HG03575 (cell line): ENCODE measurements around the gene TMEM59.
"Not testable (repeated sequence)": the region's sequence is repeated elsewhere in the genome, so short reads cannot be mapped to it uniquely, and the experiment has no call there.

Experiments
- ATAC-seq: cut with Tn5 transposase; IDR thresholded peaks from one replicate; pipeline ENCODE4 v1.9.1; 2021; ENCODE audit not compliant: unreplicated experiment, insufficient number of reproducible peaks, low FRiP score; ENCODE audit errors: extremely low read depth

TMEM59 gene

GRCh38 chr1:54016343-54017282 is 36.4 kb downstream of the TMEM59 start:
- no peak for ATAC-seq

- ATAC-seq = no peak
Measured at GRCh38 chr1:54014009-54014629, 38.9 kb downstream of the TMEM59 start.

- no peak for ATAC-seq
Measured at GRCh38 chr1:54013393-54014008, 39.5 kb downstream of the TMEM59 start.

GRCh38 chr1:54012863-54013262 is 40.1 kb downstream of the TMEM59 start:
- ATAC-seq = no peak

GRCh38 chr1:54012008-54012325 is 41.0 kb downstream of the TMEM59 start:
- ATAC-seq = no peak

- no peak for ATAC-seq
Measured at GRCh38 chr1:54011316-54012007, 41.5 kb downstream of the TMEM59 start.

GRCh38 chr1:54010415-54011117 is 42.4 kb downstream of the TMEM59 start:
- ATAC-seq = no peak

- no peak for ATAC-seq
Measured at GRCh38 chr1:54009406-54009805, 43.6 kb downstream of the TMEM59 start.

- no peak for ATAC-seq
Measured at GRCh38 chr1:54008876-54009275, 44.1 kb downstream of the TMEM59 start.

GRCh38 chr1:54007613-54008012 is 45.4 kb downstream of the TMEM59 start:
- no peak for ATAC-seq

- no peak for ATAC-seq
Measured at GRCh38 chr1:54006508-54006907, 46.5 kb downstream of the TMEM59 start.

- ATAC-seq = no peak
Measured at GRCh38 chr1:54004481-54005049, 48.4 kb downstream of the TMEM59 start.

GRCh38 chr1:54003750-54004480 is 49.1 kb downstream of the TMEM59 start:
- not testable (repeated sequence) for ATAC-seq

- ATAC-seq = no peak
Measured at GRCh38 chr1:54003249-54003646, 49.8 kb downstream of the TMEM59 start.

GRCh38 chr1:54002544-54003248 is 50.3 kb downstream of the TMEM59 start:
- no peak for ATAC-seq

- ATAC-seq = no peak
Measured at GRCh38 chr1:54001591-54001990, 51.4 kb downstream of the TMEM59 start.

- no peak for ATAC-seq
Measured at GRCh38 chr1:53999920-54000319, 53.1 kb downstream of the TMEM59 start.
